ENCODE measurements around the gene NKX2-4. TPM values are rescaled to one million over a fixed set of nuclear protein-coding genes. Genes with fewer than 3 reads are reported as not detected.

The NKX2-4 gene
- total and polyA plus RNA-seq, 9 of the 15 experiments (the other 6 are each of a cell fraction or from before 2014, with no cell fraction given) = not detected

DNA sequence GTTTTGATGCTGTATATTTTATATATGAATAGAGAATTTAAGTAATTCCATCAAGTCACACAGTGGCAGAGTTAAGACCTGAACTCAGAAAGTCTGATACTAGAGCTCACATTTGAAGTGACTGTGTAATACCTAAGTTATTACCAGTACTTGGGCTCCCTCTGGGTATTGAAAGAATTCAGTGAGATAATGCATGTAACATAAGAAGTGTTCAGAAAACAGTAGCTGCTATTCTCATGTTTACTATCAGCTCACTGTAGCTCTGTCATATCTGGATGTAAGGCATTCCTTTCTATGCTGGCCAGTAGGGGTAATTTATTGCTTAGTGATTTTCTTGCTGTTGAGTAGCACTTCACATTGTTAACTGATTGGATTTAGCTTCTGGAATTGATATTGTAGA is 44.6 kb downstream of the NKX2-4 start (continued):
- TF ChIP-seq CHD1 (IDR thresholded peaks at IDR 0.05; ENCODE audit: low read length) = no peak
- TF ChIP-seq, protein P1, sequence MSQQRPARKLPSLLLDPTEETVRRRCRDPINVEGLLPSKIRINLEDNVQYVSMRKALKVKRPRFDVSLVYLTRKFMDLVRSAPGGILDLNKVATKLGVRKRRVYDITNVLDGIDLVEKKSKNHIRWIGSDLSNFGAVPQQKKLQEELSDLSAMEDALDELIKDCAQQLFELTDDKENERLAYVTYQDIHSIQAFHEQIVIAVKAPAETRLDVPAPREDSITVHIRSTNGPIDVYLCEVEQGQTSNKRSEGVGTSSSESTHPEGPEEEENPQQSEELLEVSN (IDR thresholded peaks at IDR 0.05; ENCODE audit: borderline replicate concordance in 1 of 2, extremely low read depth in 1 of 2, insufficient read depth in 1 of 2, insufficient read length in 1 of 2, low read depth in 1 of 2, low read length in 1 of 2, poor library complexity in 1 of 2, severe bottlenecking in 1 of 2) = no peak

Small RNA genes within 50 kb of the gene (small RNA-seq; reads per million reads assigned to genes)
- gene RN7SKP140 = not detected

Other genes with a start within 250 kb of the NKX2-4 start
- gene XRN2, start 94.2 kb downstream of the NKX2-4 start, total RNA-seq (2014; rRNA removed) = 41.8 and 43.0 TPM in 2 replicates
- 67.3 and 75.5 TPM in 2 replicates for gene XRN2, start 94.2 kb downstream of the NKX2-4 start, total RNA-seq (2014; rRNA removed; fragmentation: Illumina TruSeq; extraction: Trizol)
- gene XRN2, start 94.2 kb downstream of the NKX2-4 start, total RNA-seq (2015; rRNA removed; fragmentation: Illumina TruSeq; extraction: Trizol) = 57.2 and 58.3 TPM in 2 replicates
- 45.1 and 45.5 TPM in 2 replicates for gene XRN2, start 94.2 kb downstream of the NKX2-4 start, total RNA-seq (2021)
- 51.9 and 67.3 TPM in 2 replicates for gene XRN2, start 94.2 kb downstream of the NKX2-4 start, polyA plus RNA-seq (2011; rRNA removed)
- gene XRN2, start 94.2 kb downstream of the NKX2-4 start, polyA plus RNA-seq (2014; fragmentation: Illumina TruSeq; extraction: Trizol) = 55.1 and 62.7 TPM in 2 replicates
- gene XRN2, start 94.2 kb downstream of the NKX2-4 start, polyA plus RNA-seq (2014; fragmentation: Nextera tagmentation; extraction: Ambion mirVana) = 10 to 100 TPM; 43.4 to 51.4 TPM
- 40.7 and 44.0 TPM in 2 replicates for gene XRN2, start 94.2 kb downstream of the NKX2-4 start, polyA plus RNA-seq (2014; rRNA removed)
- not detected in 2 replicates for gene NKX2-2, start 116.5 kb upstream of the NKX2-4 start, total RNA-seq (2014; rRNA removed)
- gene NKX2-2, start 116.5 kb upstream of the NKX2-4 start, total RNA-seq (2014; rRNA removed; fragmentation: Illumina TruSeq; extraction: Trizol) = not detected in 2 replicates
- gene NKX2-2, start 116.5 kb upstream of the NKX2-4 start, total RNA-seq (2015; rRNA removed; fragmentation: Illumina TruSeq; extraction: Trizol) = not detected in 2 replicates
- not detected in 2 replicates for gene NKX2-2, start 116.5 kb upstream of the NKX2-4 start, total RNA-seq (2021)
- 0.04 and 0.16 TPM in 2 replicates for gene NKX2-2, start 116.5 kb upstream of the NKX2-4 start, polyA plus RNA-seq (2011; rRNA removed)
- not detected in 2 replicates for gene NKX2-2, start 116.5 kb upstream of the NKX2-4 start, polyA plus RNA-seq (2014; fragmentation: Illumina TruSeq; extraction: Trizol)
- not detected for gene NKX2-2, start 116.5 kb upstream of the NKX2-4 start, polyA plus RNA-seq (2014; fragmentation: Nextera tagmentation; extraction: Ambion mirVana)
- gene NKX2-2, start 116.5 kb upstream of the NKX2-4 start, polyA plus RNA-seq (2014; rRNA removed) = not detected in 2 replicates